H1 (cell line): ENCODE results near the gene STX7. TPM values are rescaled to one million over a fixed set of nuclear protein-coding genes. Genes with fewer than 3 reads are reported as not detected.

Experiments
- CTCF ChIA-PET: fragments of 300-600 bp; sonication (Branson Sonifier 250); formaldehyde crosslinking; loops from one replicate; lab custom pipeline; 2021; ENCODE audit not compliant: partially characterized antibody; lab: Charles Lee
- POLR2A ChIA-PET: fragments of 300-600 bp; sonication (Branson Sonifier 250); formaldehyde crosslinking; loops from one replicate; lab custom pipeline; 2021; ENCODE audit warnings: inconsistent platforms; ENCODE audit not compliant: partially characterized antibody; lab: Charles Lee
- DNase-seq, 2 experiments: peaks; one replicate each; pipeline versions ENCODE4 v3.0.0 to v3.0.0-alpha.2; 2010 to 2022; ENCODE audit warnings: low spot score in 2 of 2, low read depth in 1 of 2, mixed read lengths in 1 of 2
- FAIRE-seq: peaks from 2 replicates; lab custom pipeline; 2011; peaks lifted over from hg19 to GRCh38; lab: Jason Lieb, UNC
- H2AFZ ChIP-seq: 2 replicates; pipeline ENCODE4 v1.8.1; 2012; ENCODE audit warnings: low read length, inconsistent platforms
- H2AK5ac ChIP-seq: 2 replicates; pipeline ENCODE4 v1.6.1; 2013; ENCODE audit warnings: low read depth, low read length
- H2BK120ac ChIP-seq: replicated peaks from 2 replicates; pipeline ENCODE3; 2013; ENCODE audit warnings: low read depth, low read length, inconsistent platforms
- H2BK12ac ChIP-seq: 2 replicates; pipeline ENCODE4 v1.6.1; 2013; ENCODE audit warnings: low read depth, low read length
- H2BK15ac ChIP-seq: 2 replicates; pipeline ENCODE4 v1.6.1; 2013; ENCODE audit warnings: low read length
- H2BK20ac ChIP-seq: 2 replicates; pipeline ENCODE4 v1.6.1; 2013; ENCODE audit warnings: low read length
- H2BK5ac ChIP-seq: 2 replicates; pipeline ENCODE4 v1.6.1; 2013; ENCODE audit warnings: low read depth, low read length
- H3K14ac ChIP-seq: 2 replicates; pipeline ENCODE4 v1.6.1; 2013; ENCODE audit warnings: inconsistent platforms; ENCODE audit not compliant: insufficient read length
- H3K18ac ChIP-seq: 2 replicates; pipeline ENCODE4 v1.6.1; 2013; ENCODE audit warnings: low read length; ENCODE audit errors: extremely low read depth
- H3K23ac ChIP-seq: 2 replicates; pipeline ENCODE4 v1.6.1; 2013; ENCODE audit warnings: inconsistent platforms; ENCODE audit not compliant: insufficient read length
- H3K23me2 ChIP-seq: 2 replicates; pipeline ENCODE4 v1.6.1; 2013; ENCODE audit warnings: low read depth, low read length
- H3K27ac ChIP-seq: 2 replicates; pipeline ENCODE4 v1.6.1; 2011; ENCODE audit warnings: low read depth, low read length, inconsistent platforms
- H3K27me3 ChIP-seq, 4 experiments: replicated peaks in 1 of 4; 1 replicate in 1 of 4; 2 replicates in 3 of 4; pipeline versions ENCODE4 v1.6.1 to v1.8.1; 2011 to 2013; ENCODE audit warnings: low read length in 3 of 4, mild to moderate bottlenecking in 3 of 4, inconsistent platforms in 2 of 4, mixed read lengths in 2 of 4, moderate library complexity in 1 of 4; ENCODE audit not compliant: control insufficient read depth in 3 of 4, insufficient read depth in 3 of 4; ENCODE audit errors: extremely low read depth in 1 of 4
- H3K36me3 ChIP-seq, 4 experiments: 2 replicates each; pipeline versions ENCODE4 v1.6.1 to v1.8.1; 2011 to 2013; ENCODE audit warnings: mild to moderate bottlenecking in 4 of 4, low read length in 3 of 4, moderate library complexity in 2 of 4, control low read depth in 1 of 4, inconsistent platforms in 1 of 4; ENCODE audit not compliant: insufficient read depth in 4 of 4, control insufficient read depth in 2 of 4
- H3K4ac ChIP-seq: replicated peaks from 2 replicates; pipeline ENCODE3; 2013; ENCODE audit warnings: low read length, low read depth, mixed read lengths, inconsistent platforms; ENCODE audit not compliant: insufficient read length
- H3K4me1 ChIP-seq, 4 experiments: replicated peaks in 1 of 4; 1 replicate in 1 of 4; 2 replicates in 3 of 4; pipeline versions ENCODE4 v1.6.1 to v1.8.1; 2011 to 2013; ENCODE audit warnings: low read length in 3 of 4, inconsistent platforms in 2 of 4, mixed read lengths in 1 of 4; ENCODE audit not compliant: insufficient read depth in 4 of 4, control insufficient read depth in 3 of 4
- H3K4me2 ChIP-seq, 2 experiments: 2 replicates each; pipeline versions ENCODE4 v1.6.1 to v1.8.1; 2011 to 2013; ENCODE audit warnings: low read depth in 2 of 2, low read length in 2 of 2, control low read depth in 1 of 2, inconsistent platforms in 1 of 2, mild to moderate bottlenecking in 1 of 2; ENCODE audit not compliant: insufficient read depth in 1 of 2
- H3K4me3 ChIP-seq, 4 experiments: fragments of 200-600, 300-600 bp in 1 of 4; sonication (generic), shearing (Covaris generic), sonication (Bioruptor Twin) in 1 of 4; 2 replicates each; pipeline versions ENCODE4 v1.5.1 to v1.8.1; 2011 to 2016; ENCODE audit warnings: low read length in 4 of 4, low read depth in 3 of 4, control low read depth in 2 of 4, inconsistent platforms in 2 of 4, mild to moderate bottlenecking in 2 of 4, mixed read lengths in 1 of 4, moderate library complexity in 1 of 4; ENCODE audit not compliant: insufficient read depth in 2 of 4; ENCODE audit errors: extremely low read depth in 1 of 4
- H3K56ac ChIP-seq: replicated peaks from 2 replicates; pipeline ENCODE3; 2013; ENCODE audit warnings: low read depth, mild to moderate bottlenecking, mixed read lengths, low read length, inconsistent platforms; ENCODE audit not compliant: insufficient read length
- H3K79me1 ChIP-seq: 2 replicates; pipeline ENCODE4 v1.6.1; 2013; ENCODE audit warnings: low read depth, low read length, control low read depth
- H3K79me2 ChIP-seq, 2 experiments: 2 replicates each; pipeline versions ENCODE4 v1.6.1 to v1.8.1; 2012 to 2013; ENCODE audit warnings: low read length in 2 of 2, mild to moderate bottlenecking in 2 of 2, inconsistent platforms in 1 of 2; ENCODE audit not compliant: insufficient read depth in 2 of 2, control insufficient read depth in 1 of 2
- H3K9ac ChIP-seq, 4 experiments: replicated peaks in 1 of 4; 1 replicate in 1 of 4; 2 replicates in 3 of 4; pipeline versions ENCODE4 v1.6.1 to v1.8.1; 2011 to 2013; ENCODE audit warnings: low read depth in 3 of 4, low read length in 3 of 4, control low read depth in 2 of 4, mild to moderate bottlenecking in 2 of 4, moderate library complexity in 2 of 4, inconsistent platforms in 1 of 4; ENCODE audit errors: extremely low read depth in 1 of 4
- H3K9me3 ChIP-seq, 2 experiments: 2 replicates each; pipeline versions ENCODE4 v1.6.1 to v1.8.1; 2012 to 2013; ENCODE audit warnings: mild to moderate bottlenecking in 2 of 2, moderate library complexity in 2 of 2, control low read depth in 1 of 2, inconsistent platforms in 1 of 2, low read depth in 1 of 2, low read length in 1 of 2, mixed read lengths in 1 of 2; ENCODE audit not compliant: insufficient read depth in 2 of 2
- H4K20me1 ChIP-seq, 2 experiments: replicated peaks in 1 of 2; 2 replicates each; pipeline versions ENCODE3 to v1.8.1; 2011 to 2013; ENCODE audit warnings: inconsistent platforms in 2 of 2, low read length in 2 of 2, mild to moderate bottlenecking in 1 of 2; ENCODE audit not compliant: insufficient read depth in 2 of 2, control insufficient read depth in 1 of 2
- H4K5ac ChIP-seq: 2 replicates; pipeline ENCODE4 v1.6.1; 2013; ENCODE audit warnings: low read length, low read depth, mixed read lengths, inconsistent platforms; ENCODE audit not compliant: insufficient read length
- H4K8ac ChIP-seq: 2 replicates; pipeline ENCODE4 v1.8.0; 2013; ENCODE audit warnings: mild to moderate bottlenecking, moderate library complexity, low read length, inconsistent platforms; ENCODE audit not compliant: insufficient read depth; ENCODE audit errors: extremely low read depth
- H4K91ac ChIP-seq: replicated peaks from 2 replicates; pipeline ENCODE3; 2013; ENCODE audit warnings: low read length, mixed read lengths, inconsistent platforms; ENCODE audit not compliant: insufficient read length
- ASH2L ChIP-seq: fragments of 200-600, 300-600 bp; sonication (generic); IDR thresholded peaks from one replicate; pipeline ENCODE4 v1.7.1; 2017; ENCODE audit warnings: low read length
- ATF2 ChIP-seq: IDR thresholded peaks from 2 replicates; pipeline ENCODE4 v1.6.1; 2012; ENCODE audit warnings: low read length, inconsistent platforms
- GTF2F1 ChIP-seq: IDR thresholded peaks from 2 replicates; pipeline ENCODE4 v1.6.1; 2012; ENCODE audit warnings: low read depth, low read length, improper control_type of control experiment, borderline replicate concordance
- JUND ChIP-seq: IDR thresholded peaks from 2 replicates; pipeline ENCODE4 v1.6.1; 2011; ENCODE audit warnings: mild to moderate bottlenecking, improper control_type of control experiment, low read length
- MAFK ChIP-seq: IDR thresholded peaks from 2 replicates; pipeline ENCODE4 v1.6.1; 2012; ENCODE audit warnings: low read depth, mild to moderate bottlenecking, improper control_type of control experiment, low read length
- SIX5 ChIP-seq: IDR thresholded peaks from 2 replicates; pipeline ENCODE4 v1.6.1; 2011; ENCODE audit warnings: mild to moderate bottlenecking, low read depth, low read length
- WGBS, 2 experiments: shearing (Covaris generic) in 1 of 2; methylation state at CpG; one replicate each; pipeline versions ENCODE4 v1.1.6 to v1.1.7; 2013 to 2015; ENCODE audit warnings: low lambda C conversion rate in 2 of 2, mixed read lengths in 2 of 2, inconsistent platforms in 1 of 2, low coverage in 1 of 2, missing lambda C conversion rate in 1 of 2; ENCODE audit not compliant: insufficient replicate concordance in 2 of 2, insufficient coverage in 1 of 2, insufficient read length in 1 of 2; ENCODE audit errors: extremely low coverage in 1 of 2, missing lambda C conversion rate in 1 of 2; 5-methylcytosine and 5-hydroxymethylcytosine counted together
- polyA plus RNA-seq, 7 experiments: library from polyadenylated mRNA; depleted of rRNA in 3 of 7; stranded (reverse) in 5 of 7; unstranded in 2 of 7; fragments of >200 nt in 5 of 7; fragments of 200-250 nt in 2 of 7; gene quantifications; 1 replicate in 5 of 7; 2 replicates in 1 of 7; 4 replicates in 1 of 7; pipeline versions ENCODE4 v1.2.1 to v1.2.3, GENCODE V29; 2011 to 2013; ENCODE audit warnings: missing spikeins in 2 of 7, mixed read lengths in 2 of 7
- total RNA-seq: library from RNA; stranded (reverse); fragmentation: NEBNext Ultra II Directional; extraction: Animal tissue kit (Norgen Biotek cat#: 25700); gene quantifications from 2 replicates; pipeline ENCODE4 v1.2.1, GENCODE V29; 2021

The STX7 gene
- total and polyA plus RNA-seq, 2 of the 8 experiments (the other 6 are each of a cell fraction or from before 2014, with no cell fraction given): 5.7 to 27.9 TPM

DNA sequence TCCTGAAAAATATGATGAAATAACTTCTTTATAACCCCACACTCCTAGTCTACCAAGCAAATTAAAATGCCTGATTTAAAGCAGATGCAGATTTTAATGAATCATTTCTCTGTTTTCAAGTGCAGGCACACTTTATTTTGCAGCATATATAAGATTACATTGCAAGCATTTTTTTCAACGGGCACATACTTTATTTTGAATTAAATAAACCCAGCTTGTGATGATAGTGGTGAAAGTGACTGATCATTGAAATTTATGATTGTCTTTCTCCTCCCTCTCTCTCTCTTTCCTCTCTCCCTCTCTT is 99.5 kb downstream of the STX7 start:
- peaks cover 2% of the 10 kb centered on the region; the same call in 1 of the 2 replicates for H3K23me2 ChIP-seq
- 76% methylated on average over 1 of the region's 1 CpG; no CpG with 5 or more reads in 1 of the 2 experiments for WGBS, 2 experiments
- no peak overlapping the region for H2BK20ac ChIP-seq
- no peak for DNase-seq
- H3K56ac ChIP-seq: no peak overlapping the region
- ChIA-PET CTCF (interaction anchor here (1.4 to 1.5 kb wide), 2 partner anchors 71 to 115 kb away, joined by 3 to 6 read pairs; no protein-coding TSS in a partner anchor), POLR2A (no interaction called here)
- H2BK12ac ChIP-seq: no peak overlapping the region
- no peaks in the 10 kb centered on the region for H3K79me2 ChIP-seq
- FAIRE-seq: no peak
- H3K4me1 ChIP-seq: no peaks in the 10 kb centered on the region
- no peaks in the 10 kb centered on the region for H3K27me3 ChIP-seq
- no peak overlapping the region for H2BK15ac ChIP-seq
- no peaks in the 10 kb centered on the region for H3K36me3 ChIP-seq
- H2BK120ac ChIP-seq: no peak overlapping the region
- no peak overlapping the region for H3K18ac ChIP-seq
- H3K4ac ChIP-seq: no peak overlapping the region
- TF ChIP-seq SIX5: no peak
- TF ChIP-seq ASH2L: no peak
- no peak for TF ChIP-seq GTF2F1
- no peak for TF ChIP-seq MAFK
- no peak for TF ChIP-seq JUND
- no peak for TF ChIP-seq ATF2
- no peak overlapping the region for H2AK5ac ChIP-seq
- H3K27ac ChIP-seq: no peak overlapping the region
- H4K8ac ChIP-seq: no peak overlapping the region
- no peak overlapping the region for H4K5ac ChIP-seq
- no peaks in the 10 kb centered on the region for H3K79me1 ChIP-seq
- peaks cover 4 to 7% of the 10 kb centered on the region in 2 experiments; a peak in 1 of 4 replicates for H3K9me3 ChIP-seq
- no peak overlapping the region for H2BK5ac ChIP-seq
- no peak overlapping the region for H4K91ac ChIP-seq
- no peak overlapping the region for H2AFZ ChIP-seq
- no peak overlapping the region for H3K9ac ChIP-seq
- H4K20me1 ChIP-seq: no peaks in the 10 kb centered on the region
- no peak overlapping the region for H3K4me2 ChIP-seq
- H3K4me3 ChIP-seq: no peak overlapping the region
- no peak overlapping the region for H3K23ac ChIP-seq
- no peak overlapping the region for H3K14ac ChIP-seq
